IPS DF 6.9 (cell line): Measurements from ENCODE around the gene KRTAP10-11.
"Not testable (repeated sequence)": the region's sequence is repeated elsewhere in the genome, so short reads cannot be mapped to it uniquely, and the experiment has no call there.

ENCODE experiments used
- DNase-seq: peaks from one replicate; pipeline ENCODE4 v3.0.0-alpha.2; 2013; ENCODE audit warnings: low read depth, low spot score
- H3K27ac ChIP-seq: one replicate; pipeline ENCODE4 v1.5.1; 2013; ENCODE audit warnings: low read length, control low read depth
- H3K27me3 ChIP-seq: 2 replicates; pipeline ENCODE4 v1.6.1; 2013; ENCODE audit warnings: mild to moderate bottlenecking, low read length; ENCODE audit not compliant: control insufficient read depth, insufficient read depth
- H3K36me3 ChIP-seq: 2 replicates; pipeline ENCODE4 v1.6.1; 2013; ENCODE audit warnings: low read length; ENCODE audit not compliant: control insufficient read depth, insufficient read depth
- H3K4me1 ChIP-seq: 2 replicates; pipeline ENCODE4 v1.6.1; 2013; ENCODE audit warnings: low read length; ENCODE audit not compliant: control insufficient read depth, insufficient read depth
- H3K4me3 ChIP-seq: 2 replicates; pipeline ENCODE4 v1.5.1; 2013; ENCODE audit warnings: mild to moderate bottlenecking, low read length
- H3K9me3 ChIP-seq: 2 replicates; pipeline ENCODE4 v1.6.1; 2013; ENCODE audit warnings: low read length, inconsistent platforms; ENCODE audit not compliant: control insufficient read depth, insufficient read depth
- WGBS: extraction: QIAGEN DNeasy Blood & Tissue Kit; methylation state at CpG from one replicate; pipeline ENCODE4 v1.1.7; 2013; ENCODE audit warnings: mixed read lengths, missing lambda C conversion rate; ENCODE audit not compliant: insufficient read length, insufficient coverage; 5-methylcytosine and 5-hydroxymethylcytosine counted together

KRTAP10-11 gene

DNA sequence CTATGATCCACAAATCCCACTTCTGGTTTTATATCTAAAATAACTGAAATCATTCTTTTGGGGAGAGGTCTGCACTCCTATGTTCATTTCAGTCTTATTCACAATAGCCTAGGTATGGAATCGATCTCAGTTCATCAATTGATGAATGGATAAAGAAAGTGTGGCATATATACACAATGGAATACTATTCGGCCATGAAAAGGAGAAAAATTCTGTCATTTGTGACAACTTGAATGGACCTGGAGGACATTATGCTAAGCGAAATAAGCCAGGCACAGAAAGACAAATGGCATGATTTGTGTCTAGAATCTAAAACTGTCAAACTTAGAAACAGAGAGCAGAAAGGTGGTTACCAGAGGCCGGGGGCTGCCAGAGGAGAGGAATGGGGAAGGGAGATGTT, 39.7 kb upstream of the KRTAP10-11 start:
- Histone ChIP-seq H3K9me3 (no peaks in the 10 kb centered on the region), H3K27me3 (no peaks in the 10 kb centered on the region), H3K4me3 (no peak overlapping the region), H3K4me1 (no peaks in the 10 kb centered on the region; the same call in 1 of the 2 replicates), H3K36me3 (no peaks in the 10 kb centered on the region), H3K27ac (no peak overlapping the region)
- no peak for DNase-seq
- WGBS = no CpG with 5 or more reads among the region's 4 CpGs

- H3K27me3 ChIP-seq = no peaks in the 10 kb centered on the region
- H3K4me3 ChIP-seq = no peak overlapping the region
- no peak overlapping the region for H3K27ac ChIP-seq
- no peaks in the 10 kb centered on the region for H3K4me1 ChIP-seq
- no peak for DNase-seq
- no peaks in the 10 kb centered on the region for H3K36me3 ChIP-seq
- H3K9me3 ChIP-seq = no peaks in the 10 kb centered on the region
These were observed 37.0 kb upstream of the KRTAP10-11 start for GRCh38 chr21:44609193-44609592.

- H3K4me3 ChIP-seq, H3K9me3 ChIP-seq, H3K27me3 ChIP-seq, H3K36me3 ChIP-seq, H3K4me1 ChIP-seq, DNase-seq, H3K27ac ChIP-seq: not testable (repeated sequence)
- no CpG with 5 or more reads among the region's 7 CpGs for WGBS
These were observed 35.9 kb upstream of the KRTAP10-11 start for GRCh38 chr21:44610157-44610843.

GRCh38 chr21:44611551-44611950, 34.7 kb upstream of the KRTAP10-11 start:
- H3K27ac ChIP-seq = no peak overlapping the region
- H3K36me3 ChIP-seq = no peaks in the 10 kb centered on the region
- no peaks in the 10 kb centered on the region for H3K9me3 ChIP-seq
- no CpG with 5 or more reads among the region's 4 CpGs for WGBS
- no peaks in the 10 kb centered on the region for H3K4me1 ChIP-seq
- no peak for DNase-seq
- H3K27me3 ChIP-seq = no peaks in the 10 kb centered on the region
- no peak overlapping the region for H3K4me3 ChIP-seq

DNA sequence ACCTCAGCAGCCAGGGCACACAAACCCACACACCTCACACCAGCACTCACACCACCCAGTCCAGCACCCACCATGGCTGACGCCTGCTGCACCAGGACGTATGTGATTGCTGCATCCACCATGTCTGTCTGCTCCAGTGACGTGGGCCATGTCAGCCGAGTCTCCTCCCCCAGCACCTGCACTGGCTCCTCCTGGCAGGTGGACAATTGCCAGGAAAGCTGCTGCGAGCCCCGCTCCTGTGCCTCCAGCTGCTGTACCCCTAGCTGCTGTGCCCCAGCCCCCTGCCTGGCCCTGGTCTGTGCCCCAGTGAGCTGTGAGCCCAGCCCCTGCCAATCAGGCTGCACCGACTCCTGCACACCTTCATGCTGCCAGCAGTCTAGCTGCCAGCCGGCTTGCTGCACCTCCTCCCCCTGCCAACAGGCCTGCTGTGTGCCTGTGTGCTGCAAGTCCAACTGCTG, 34.2 kb upstream of the KRTAP10-11 start, which contains the start of gene KRTAP10-8:
KRTAP10-8 (plus strand) TSS at position 51 of the 458 bp plus-strand sequence; CDS start at position 73, 22 bp downstream.
- no peaks in the 10 kb centered on the region for H3K27me3 ChIP-seq
- no peaks in the 10 kb centered on the region for H3K9me3 ChIP-seq
- H3K36me3 ChIP-seq = no peaks in the 10 kb centered on the region
- H3K4me1 ChIP-seq = no peaks in the 10 kb centered on the region; the same call in 1 of the 2 replicates
- DNase-seq = no peak
- H3K4me3 ChIP-seq = no peak within 1 kb of the TSS
- WGBS = no CpG with 5 or more reads among the region's 8 CpGs
- H3K27ac ChIP-seq = no peak within 1 kb of the TSS

DNA sequence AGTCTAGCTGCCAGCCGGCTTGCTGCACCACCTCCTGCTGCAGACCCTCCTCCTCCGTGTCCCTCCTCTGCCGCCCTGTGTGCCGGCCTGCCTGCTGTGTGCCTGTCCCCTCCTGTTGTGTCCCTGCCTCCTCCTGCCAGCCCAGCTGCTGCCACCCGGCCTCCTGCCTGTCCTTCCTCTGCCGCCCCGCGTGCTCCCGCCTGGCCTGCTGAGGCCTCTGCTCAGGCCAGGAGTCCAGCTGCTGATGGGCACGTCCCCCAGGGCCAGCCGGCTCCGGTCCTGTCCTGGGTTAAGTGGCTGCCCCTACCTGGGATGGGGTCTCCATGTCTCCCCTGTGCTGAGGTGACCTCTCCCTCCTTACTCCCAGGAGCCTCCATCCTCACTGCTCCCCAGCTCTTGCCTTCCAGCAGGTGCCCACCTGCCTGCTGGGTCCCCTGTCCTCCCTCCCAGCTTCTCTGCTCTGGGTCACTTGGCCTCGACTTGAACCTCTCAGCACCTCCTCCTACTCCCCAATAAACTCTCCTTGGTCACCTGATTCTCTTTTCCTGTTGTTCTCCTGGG, 33.5 kb upstream of the KRTAP10-11 start:
- Histone ChIP-seq H3K9me3 (no peaks in the 10 kb centered on the region), H3K27me3 (no peaks in the 10 kb centered on the region), H3K27ac (no peak overlapping the region), H3K4me3 (no peak overlapping the region), H3K4me1 (no peaks in the 10 kb centered on the region; the same call in 1 of the 2 replicates), H3K36me3 (no peaks in the 10 kb centered on the region)
- no peak for DNase-seq
- no CpG with 5 or more reads among the region's 13 CpGs for WGBS

DNA sequence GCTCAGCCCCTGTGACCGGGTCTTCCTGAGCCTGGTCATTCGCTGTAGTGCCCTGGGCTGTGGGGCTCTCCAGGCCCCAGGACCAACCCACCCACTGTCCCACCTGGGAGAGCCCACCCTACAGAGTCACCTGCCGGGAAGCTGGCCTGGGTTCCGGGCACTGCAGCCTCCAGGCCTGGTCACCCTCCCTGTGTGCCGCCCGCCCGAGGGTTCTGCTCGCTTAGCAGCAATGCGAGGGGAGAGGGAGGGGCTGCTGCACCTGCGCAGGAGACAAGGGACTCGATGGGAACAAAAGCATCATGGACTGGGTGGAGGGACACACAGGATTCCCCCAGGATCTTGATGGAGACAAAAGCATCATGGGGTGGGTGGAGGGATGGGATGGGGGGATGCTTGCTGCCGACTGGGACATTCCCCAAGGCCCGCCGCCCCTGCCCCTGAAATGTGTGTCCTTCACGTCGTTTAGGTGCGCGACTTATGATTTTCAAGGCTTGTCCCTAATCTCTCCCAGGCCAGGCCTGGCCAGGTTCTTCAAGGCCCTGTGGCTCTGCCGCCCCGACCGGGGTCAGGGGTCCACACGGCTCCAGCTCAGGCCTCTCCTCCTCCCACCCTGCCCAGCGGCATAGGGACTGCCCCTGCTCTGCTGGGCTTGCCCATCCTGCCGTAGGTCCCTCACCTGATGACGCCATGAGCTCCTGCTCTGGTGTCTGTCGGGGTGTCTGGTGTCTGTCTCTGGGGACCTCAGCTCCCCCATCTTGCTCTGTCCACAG, 32.6 kb upstream of the KRTAP10-11 start:
- Histone ChIP-seq H3K9me3 (no peaks in the 10 kb centered on the region), H3K4me1 (no peaks in the 10 kb centered on the region; the same call in 1 of the 2 replicates), H3K36me3 (no peaks in the 10 kb centered on the region), H3K4me3 (no peak overlapping the region), H3K27ac (no peak overlapping the region), H3K27me3 (no peaks in the 10 kb centered on the region)
- no peak for DNase-seq
- no CpG with 5 or more reads among the region's 26 CpGs for WGBS

DNA sequence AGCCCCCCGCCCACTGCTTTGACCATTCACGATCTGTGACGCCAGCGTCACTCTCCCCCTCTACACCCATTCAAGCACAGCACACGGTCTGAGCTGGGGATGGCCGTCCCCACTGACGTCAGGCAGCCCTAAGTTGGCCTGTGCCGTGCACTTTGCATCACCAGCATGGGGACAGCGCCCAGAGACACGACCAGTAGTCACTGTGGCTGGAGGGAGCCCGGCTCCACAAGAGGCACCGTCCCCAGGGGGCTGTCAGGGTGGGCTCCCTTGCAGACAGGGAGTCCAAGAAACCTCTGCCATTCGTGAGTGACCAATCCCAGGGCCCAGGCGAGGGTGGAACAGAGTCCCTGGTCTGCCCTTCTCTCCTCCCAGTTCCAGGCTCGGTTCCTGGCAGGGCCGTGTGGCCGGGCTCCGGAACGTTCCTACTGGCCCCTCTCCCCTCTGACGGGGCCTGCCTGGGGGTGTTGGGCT, 32.0 kb upstream of the KRTAP10-11 start:
- H3K4me3 ChIP-seq = no peak overlapping the region
- no peak for DNase-seq
- no peaks in the 10 kb centered on the region; the same call in 1 of the 2 replicates for H3K4me1 ChIP-seq
- H3K27me3 ChIP-seq = no peaks in the 10 kb centered on the region
- H3K27ac ChIP-seq = no peak overlapping the region
- no peaks in the 10 kb centered on the region for H3K36me3 ChIP-seq
- no peaks in the 10 kb centered on the region for H3K9me3 ChIP-seq
- WGBS = no CpG with 5 or more reads among the region's 20 CpGs

DNA sequence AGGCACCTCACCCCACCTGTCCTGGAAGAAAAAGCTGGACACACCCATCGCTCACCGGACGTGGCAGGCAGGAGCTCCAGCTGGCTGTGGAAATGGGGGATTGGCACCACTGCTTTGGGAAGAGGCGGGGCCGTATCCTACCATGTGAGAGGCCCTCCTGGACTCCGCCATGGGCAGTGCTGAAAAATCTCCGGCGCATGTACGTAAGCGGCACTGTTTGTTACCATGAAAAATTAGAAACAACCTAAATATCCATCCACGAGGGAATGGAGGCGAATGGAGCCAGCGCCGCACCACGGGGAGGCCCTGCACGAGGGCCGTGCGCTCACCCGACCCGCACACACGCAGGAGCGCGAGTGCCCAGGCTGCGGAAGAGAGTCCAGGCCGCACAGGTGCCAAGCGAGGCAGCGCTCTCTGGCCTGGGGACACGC, 31.2 kb upstream of the KRTAP10-11 start:
- Histone ChIP-seq H3K4me1 (no peaks in the 10 kb centered on the region; the same call in 1 of the 2 replicates), H3K27ac (no peak overlapping the region)

GRCh38 chr21:44615466-44615865, 30.7 kb upstream of the KRTAP10-11 start:
- no peak for DNase-seq
- H3K36me3 ChIP-seq = no peaks in the 10 kb centered on the region
- H3K4me1 ChIP-seq = no peaks in the 10 kb centered on the region; the same call in 1 of the 2 replicates
- no CpG with 5 or more reads among the region's 8 CpGs for WGBS
- H3K27me3 ChIP-seq = no peaks in the 10 kb centered on the region
- no peaks in the 10 kb centered on the region for H3K9me3 ChIP-seq
- no peak overlapping the region for H3K27ac ChIP-seq
- no peak overlapping the region for H3K4me3 ChIP-seq

More for the DNA sequence above, 31.2 kb upstream of the KRTAP10-11 start:
- Histone ChIP-seq H3K4me3 (no peak overlapping the region), H3K36me3 (no peaks in the 10 kb centered on the region), H3K27me3 (no peaks in the 10 kb centered on the region), H3K9me3 (no peaks in the 10 kb centered on the region)
- WGBS = no CpG with 5 or more reads among the region's 28 CpGs
- no peak for DNase-seq
